Measurements from ENCODE around the gene IQCK.

IQCK gene

DNA sequence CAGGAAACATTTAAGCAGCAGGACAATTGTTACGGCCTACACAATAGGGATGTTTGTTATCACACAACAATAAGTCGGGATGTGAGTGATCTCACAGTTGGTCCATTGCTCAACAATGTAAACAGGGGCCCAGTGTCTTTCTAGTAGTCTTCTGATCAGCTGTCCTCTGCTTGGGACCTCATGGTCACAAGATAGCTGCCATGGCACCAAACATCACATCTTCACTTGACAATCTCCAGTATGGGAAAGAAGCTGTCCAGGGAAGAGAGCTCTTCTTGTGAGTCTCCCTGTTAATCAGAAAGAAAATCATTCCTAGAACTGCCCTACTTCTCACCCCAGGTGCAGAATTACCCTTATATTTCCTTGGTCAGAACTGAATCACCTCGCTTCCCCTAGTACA is 172.8 kb downstream of the IQCK start:
- TF ChIP-seq CREB1 (IDR thresholded peaks at IDR 0.05; ENCODE audit: low read depth) (no peak), TCF12 (IDR thresholded peaks at IDR 0.05; ENCODE audit: low read depth) (no peak), YY1 (IDR thresholded peaks at IDR 0.05; ENCODE audit: low read depth) (no peak), NFIC (IDR thresholded peaks at IDR 0.05) (no peak), TAF1 (IDR thresholded peaks at IDR 0.05; ENCODE audit: low read depth) (no peak), CEBPB (IDR thresholded peaks at IDR 0.05) (no peak), EGR1 (IDR thresholded peaks at IDR 0.05) (no peak), ZBTB7A (IDR thresholded peaks at IDR 0.05; ENCODE audit: low read depth) (no peak), FOXM1 (IDR thresholded peaks at IDR 0.05; ENCODE audit: borderline replicate concordance, low read depth) (no peak), RAD21 (IDR thresholded peaks at IDR 0.05; ENCODE audit: low read depth) (no peak)
- TF ChIP-seq, protein P1, sequence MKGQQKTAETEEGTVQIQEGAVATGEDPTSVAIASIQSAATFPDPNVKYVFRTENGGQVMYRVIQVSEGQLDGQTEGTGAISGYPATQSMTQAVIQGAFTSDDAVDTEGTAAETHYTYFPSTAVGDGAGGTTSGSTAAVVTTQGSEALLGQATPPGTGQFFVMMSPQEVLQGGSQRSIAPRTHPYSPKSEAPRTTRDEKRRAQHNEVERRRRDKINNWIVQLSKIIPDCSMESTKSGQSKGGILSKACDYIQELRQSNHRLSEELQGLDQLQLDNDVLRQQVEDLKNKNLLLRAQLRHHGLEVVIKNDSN (IDR thresholded peaks at IDR 0.05), result no peak

DNA sequence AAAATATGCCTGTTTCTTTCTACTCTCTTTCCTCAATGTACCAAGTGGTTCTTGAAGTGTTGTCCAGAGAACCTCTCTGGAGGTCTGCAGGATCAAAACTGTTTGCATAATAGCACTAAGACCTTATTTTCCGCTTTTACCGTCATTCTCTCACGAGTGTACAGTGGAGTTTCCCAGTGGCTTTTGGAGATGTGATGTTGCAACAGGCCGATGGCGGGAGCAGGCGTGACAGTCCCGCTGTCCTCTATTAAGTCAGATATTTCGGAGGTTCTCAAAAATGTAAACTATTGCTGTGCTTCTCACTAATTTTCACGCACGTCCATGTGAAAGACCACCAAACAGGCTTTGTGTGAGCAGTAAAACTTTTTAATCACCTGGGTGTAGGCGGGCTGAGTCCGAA is 174.8 kb downstream of the IQCK start:
- TF ChIP-seq, protein P2, sequence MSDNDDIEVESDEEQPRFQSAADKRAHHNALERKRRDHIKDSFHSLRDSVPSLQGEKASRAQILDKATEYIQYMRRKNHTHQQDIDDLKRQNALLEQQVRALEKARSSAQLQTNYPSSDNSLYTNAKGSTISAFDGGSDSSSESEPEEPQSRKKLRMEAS (IDR thresholded peaks at IDR 0.05), result no peak
- TF ChIP-seq CREB1 (IDR thresholded peaks at IDR 0.05; ENCODE audit: low read depth) (no peak), FOXM1 (IDR thresholded peaks at IDR 0.05; ENCODE audit: borderline replicate concordance, low read depth) (no peak), TCF12 (IDR thresholded peaks at IDR 0.05; ENCODE audit: low read depth) (no peak), TAF1 (IDR thresholded peaks at IDR 0.05; ENCODE audit: low read depth) (no peak), RAD21 (IDR thresholded peaks at IDR 0.05; ENCODE audit: low read depth) (no peak), NFIC (IDR thresholded peaks at IDR 0.05) (no peak), TEAD4 (IDR thresholded peaks at IDR 0.05) (no peak), CEBPB (IDR thresholded peaks at IDR 0.05) (no peak), EGR1 (IDR thresholded peaks at IDR 0.05) (no peak), EP300 (IDR thresholded peaks at IDR 0.05; ENCODE audit: borderline replicate concordance) (no peak), ZBTB7A (IDR thresholded peaks at IDR 0.05; ENCODE audit: low read depth) (no peak), YY1 (IDR thresholded peaks at IDR 0.05; ENCODE audit: low read depth) (no peak)
- TF ChIP-seq, protein P1 (IDR thresholded peaks at IDR 0.05), result no peak
- TF ChIP-seq, protein P3, sequence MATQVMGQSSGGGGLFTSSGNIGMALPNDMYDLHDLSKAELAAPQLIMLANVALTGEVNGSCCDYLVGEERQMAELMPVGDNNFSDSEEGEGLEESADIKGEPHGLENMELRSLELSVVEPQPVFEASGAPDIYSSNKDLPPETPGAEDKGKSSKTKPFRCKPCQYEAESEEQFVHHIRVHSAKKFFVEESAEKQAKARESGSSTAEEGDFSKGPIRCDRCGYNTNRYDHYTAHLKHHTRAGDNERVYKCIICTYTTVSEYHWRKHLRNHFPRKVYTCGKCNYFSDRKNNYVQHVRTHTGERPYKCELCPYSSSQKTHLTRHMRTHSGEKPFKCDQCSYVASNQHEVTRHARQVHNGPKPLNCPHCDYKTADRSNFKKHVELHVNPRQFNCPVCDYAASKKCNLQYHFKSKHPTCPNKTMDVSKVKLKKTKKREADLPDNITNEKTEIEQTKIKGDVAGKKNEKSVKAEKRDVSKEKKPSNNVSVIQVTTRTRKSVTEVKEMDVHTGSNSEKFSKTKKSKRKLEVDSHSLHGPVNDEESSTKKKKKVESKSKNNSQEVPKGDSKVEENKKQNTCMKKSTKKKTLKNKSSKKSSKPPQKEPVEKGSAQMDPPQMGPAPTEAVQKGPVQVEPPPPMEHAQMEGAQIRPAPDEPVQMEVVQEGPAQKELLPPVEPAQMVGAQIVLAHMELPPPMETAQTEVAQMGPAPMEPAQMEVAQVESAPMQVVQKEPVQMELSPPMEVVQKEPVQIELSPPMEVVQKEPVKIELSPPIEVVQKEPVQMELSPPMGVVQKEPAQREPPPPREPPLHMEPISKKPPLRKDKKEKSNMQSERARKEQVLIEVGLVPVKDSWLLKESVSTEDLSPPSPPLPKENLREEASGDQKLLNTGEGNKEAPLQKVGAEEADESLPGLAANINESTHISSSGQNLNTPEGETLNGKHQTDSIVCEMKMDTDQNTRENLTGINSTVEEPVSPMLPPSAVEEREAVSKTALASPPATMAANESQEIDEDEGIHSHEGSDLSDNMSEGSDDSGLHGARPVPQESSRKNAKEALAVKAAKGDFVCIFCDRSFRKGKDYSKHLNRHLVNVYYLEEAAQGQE (IDR thresholded peaks at IDR 0.05; ENCODE audit: low read depth), result no peak

DNA sequence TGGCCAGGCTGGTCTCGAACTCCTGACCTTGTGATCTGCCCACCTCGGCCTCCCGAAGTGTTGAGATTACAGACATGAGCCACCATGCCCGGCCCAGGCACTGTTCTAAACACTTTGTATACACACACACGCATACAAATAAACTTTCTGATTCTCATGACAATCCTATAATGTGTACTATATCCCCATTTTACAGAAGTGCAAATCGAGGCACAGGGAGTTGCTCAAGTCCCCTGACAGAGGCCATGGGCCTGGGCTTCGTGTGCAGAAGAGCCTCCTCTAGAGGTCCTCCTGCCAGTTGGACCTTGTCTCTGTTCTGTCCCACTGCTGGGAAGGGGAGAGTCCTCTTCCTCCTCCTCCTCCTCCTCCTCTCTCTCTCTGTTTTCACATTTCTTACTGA is 176.5 kb downstream of the IQCK start:
- TF ChIP-seq FOXM1 (IDR thresholded peaks at IDR 0.05; ENCODE audit: borderline replicate concordance, low read depth) (no peak), TEAD4 (IDR thresholded peaks at IDR 0.05) (no peak), TAF1 (IDR thresholded peaks at IDR 0.05; ENCODE audit: low read depth) (no peak)
- TF ChIP-seq, protein P3 (IDR thresholded peaks at IDR 0.05; ENCODE audit: low read depth), result no peak

DNA sequence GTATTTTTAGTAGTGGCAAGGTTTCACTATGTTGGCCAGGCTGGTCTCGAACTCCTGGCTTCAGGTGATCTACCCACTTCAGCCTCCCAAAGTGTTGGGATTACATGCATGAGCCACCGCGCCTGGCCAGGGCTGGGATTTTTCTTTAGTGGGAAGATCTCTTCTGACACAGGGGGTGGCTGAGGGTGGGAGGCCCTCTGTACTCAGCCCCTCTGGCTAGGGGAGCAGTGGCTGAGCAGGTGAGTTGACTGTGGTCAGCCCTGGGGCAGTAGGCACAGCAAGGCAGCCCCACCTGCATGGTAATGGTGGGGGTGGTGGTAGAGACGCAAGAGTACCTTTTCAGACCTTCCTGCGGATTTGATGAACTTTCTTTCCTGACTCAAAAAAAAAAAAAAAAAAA is 178.9 kb downstream of the IQCK start:
- no peak for TF ChIP-seq ZBTB7A (IDR thresholded peaks at IDR 0.05; ENCODE audit: low read depth)
- no peak for TF ChIP-seq RAD21 (IDR thresholded peaks at IDR 0.05; ENCODE audit: low read depth)
- TF ChIP-seq YY1 (IDR thresholded peaks at IDR 0.05; ENCODE audit: low read depth), result no peak
- TF ChIP-seq TAF1 (IDR thresholded peaks at IDR 0.05; ENCODE audit: low read depth), result no peak
- no peak for TF ChIP-seq NFIC (IDR thresholded peaks at IDR 0.05)
- TF ChIP-seq TEAD4 (IDR thresholded peaks at IDR 0.05), result no peak
- no peak for TF ChIP-seq CREB1 (IDR thresholded peaks at IDR 0.05; ENCODE audit: low read depth)
- no peak for TF ChIP-seq FOXM1 (IDR thresholded peaks at IDR 0.05; ENCODE audit: borderline replicate concordance, low read depth)
- TF ChIP-seq, protein P3 (IDR thresholded peaks at IDR 0.05; ENCODE audit: low read depth), result no peak
- TF ChIP-seq, protein P2 (IDR thresholded peaks at IDR 0.05), result no peak
- TF ChIP-seq, protein P1 (IDR thresholded peaks at IDR 0.05), result no peak
- TF ChIP-seq EGR1 (IDR thresholded peaks at IDR 0.05), result no peak

Data from Ishikawa (cell line).